ENCODE data around the gene ARMS2.

DNA sequence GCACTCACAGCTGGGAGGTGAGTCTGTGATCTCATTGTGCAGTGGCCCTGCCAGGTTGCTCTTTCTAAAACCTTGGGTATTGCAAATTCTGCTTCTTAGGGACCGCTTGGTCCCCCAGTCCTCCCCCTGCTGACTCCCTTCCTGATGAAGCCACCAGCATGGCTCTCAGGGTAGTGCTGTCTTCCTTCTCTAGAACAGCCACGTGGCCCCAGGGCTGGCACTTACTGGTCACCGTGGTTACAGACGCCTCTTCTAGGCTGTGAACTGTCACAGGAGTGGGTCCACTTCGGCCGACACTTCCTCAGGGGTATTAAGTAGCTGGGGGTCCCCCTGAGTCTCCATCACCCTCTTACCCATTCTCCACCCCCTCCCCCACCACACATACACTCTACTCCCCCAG, 4.2 kb downstream of the ARMS2 start:
- TF ChIP-seq, protein P1, sequence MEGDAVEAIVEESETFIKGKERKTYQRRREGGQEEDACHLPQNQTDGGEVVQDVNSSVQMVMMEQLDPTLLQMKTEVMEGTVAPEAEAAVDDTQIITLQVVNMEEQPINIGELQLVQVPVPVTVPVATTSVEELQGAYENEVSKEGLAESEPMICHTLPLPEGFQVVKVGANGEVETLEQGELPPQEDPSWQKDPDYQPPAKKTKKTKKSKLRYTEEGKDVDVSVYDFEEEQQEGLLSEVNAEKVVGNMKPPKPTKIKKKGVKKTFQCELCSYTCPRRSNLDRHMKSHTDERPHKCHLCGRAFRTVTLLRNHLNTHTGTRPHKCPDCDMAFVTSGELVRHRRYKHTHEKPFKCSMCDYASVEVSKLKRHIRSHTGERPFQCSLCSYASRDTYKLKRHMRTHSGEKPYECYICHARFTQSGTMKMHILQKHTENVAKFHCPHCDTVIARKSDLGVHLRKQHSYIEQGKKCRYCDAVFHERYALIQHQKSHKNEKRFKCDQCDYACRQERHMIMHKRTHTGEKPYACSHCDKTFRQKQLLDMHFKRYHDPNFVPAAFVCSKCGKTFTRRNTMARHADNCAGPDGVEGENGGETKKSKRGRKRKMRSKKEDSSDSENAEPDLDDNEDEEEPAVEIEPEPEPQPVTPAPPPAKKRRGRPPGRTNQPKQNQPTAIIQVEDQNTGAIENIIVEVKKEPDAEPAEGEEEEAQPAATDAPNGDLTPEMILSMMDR (IDR thresholded peaks at IDR 0.05; ENCODE audit: insufficient read depth, low read depth, low read length): no peak
- no peak for TF ChIP-seq EZH2 (IDR thresholded peaks at IDR 0.05; ENCODE audit: insufficient read depth, low read length)
